B cell (primary cell): Measurements from ENCODE around the gene MEAK7. TPM values are rescaled to one million over a fixed set of nuclear protein-coding genes. Genes with fewer than 3 reads are reported as not detected.

Experiments used
- ATAC-seq: fragments of 200-7000 bp; cut with Tn5 transposase; one replicate; pipeline ENCODE4 v1.10.0; 2021; ENCODE audit warnings: low read depth, mild to moderate bottlenecking, moderate number of reproducible peaks, moderate library complexity
- CTCF ChIA-PET: fragments of 350-600 bp; sonication (Branson Sonifier 250); formaldehyde crosslinking; loops from one replicate; lab custom pipeline; 2021; ENCODE audit warnings: antibody characterized with exemption, inconsistent platforms; lab: Charles Lee
- POLR2A ChIA-PET: fragments of 350-600 bp; sonication (Branson Sonifier 250); formaldehyde crosslinking; loops from one replicate; lab custom pipeline; 2021; ENCODE audit warnings: antibody characterized with exemption; lab: Charles Lee
- DNase-seq: peaks from one replicate; pipeline ENCODE4 v3.0.0; 2013
- H2AFZ ChIP-seq: 2 replicates; pipeline ENCODE4 v1.6.1; 2012; ENCODE audit warnings: mild to moderate bottlenecking, low read depth, low read length; ENCODE audit not compliant: insufficient read depth, poor library complexity, severe bottlenecking
- H3K27ac ChIP-seq, 2 donors: 1 replicate in 1 of 2; 2 replicates in 1 of 2; pipeline ENCODE4 v1.5.1; 2012 to 2013; ENCODE audit warnings: low read length in 2 of 2, mild to moderate bottlenecking in 2 of 2, moderate library complexity in 1 of 2
- H3K27me3 ChIP-seq, 4 experiments: fragments of 200-600 bp in 1 of 4; sonication (generic) in 1 of 4; replicated peaks in 1 of 4; 1 replicate in 2 of 4; 2 replicates in 2 of 4; pipeline versions ENCODE4 v1.6.1 to v1.7.0; 2013 to 2016; ENCODE audit warnings: low read length in 3 of 4, mild to moderate bottlenecking in 2 of 4, mixed read lengths in 1 of 4, moderate library complexity in 1 of 4; ENCODE audit not compliant: insufficient read depth in 4 of 4, control insufficient read depth in 3 of 4; ENCODE audit errors: control extremely low read depth in 1 of 4
- H3K36me3 ChIP-seq, 2 experiments: replicated peaks in 1 of 2; 1 replicate in 1 of 2; 2 replicates in 1 of 2; pipeline versions ENCODE4 v1.6.1 to v1.7.1; 2013; ENCODE audit warnings: low read length in 1 of 2; ENCODE audit not compliant: insufficient read depth in 2 of 2, control insufficient read depth in 1 of 2; ENCODE audit errors: control extremely low read depth in 1 of 2, extremely low read depth in 1 of 2
- H3K4me1 ChIP-seq, 2 donors: fragments of 200-600 bp in 1 of 2; sonication (generic) in 1 of 2; 1 replicate in 1 of 2; 2 replicates in 1 of 2; pipeline versions ENCODE4 v1.5.1 to v1.6.1; 2013 to 2017; ENCODE audit warnings: low read length in 2 of 2; ENCODE audit not compliant: control insufficient read depth in 2 of 2, insufficient read depth in 2 of 2
- H3K4me2 ChIP-seq: replicated peaks from 2 replicates; pipeline ENCODE3; 2012; ENCODE audit warnings: mild to moderate bottlenecking, low read depth, low read length; ENCODE audit not compliant: poor library complexity, severe bottlenecking
- H3K4me3 ChIP-seq, 5 experiments: fragments of 200-600 bp in 1 of 5; sonication (generic) in 1 of 5; 1 replicate in 3 of 5; 2 replicates in 2 of 5; pipeline versions ENCODE4 v1.5.1 to v1.7.0; 2011 to 2016; ENCODE audit warnings: low read length in 4 of 5, mild to moderate bottlenecking in 4 of 5, low read depth in 2 of 5, control low read depth in 1 of 5, moderate library complexity in 1 of 5; ENCODE audit not compliant: insufficient read depth in 1 of 5; ENCODE audit errors: control extremely low read depth in 1 of 5, extremely low read depth in 1 of 5
- H3K79me2 ChIP-seq: fragments of 200-600 bp; sonication (generic); one replicate; pipeline ENCODE4 v1.6.0; 2016; ENCODE audit warnings: low read length; ENCODE audit not compliant: control insufficient read depth, insufficient read depth
- H3K9ac ChIP-seq: fragments of 200-600 bp; sonication (generic); 2 replicates; pipeline ENCODE4 v1.6.1; 2017; ENCODE audit warnings: mild to moderate bottlenecking, low read length, moderate library complexity
- H3K9me3 ChIP-seq, 3 donors: one replicate each; pipeline versions ENCODE4 v1.6.1 to v1.7.1; 2013; ENCODE audit warnings: low read length in 2 of 3; ENCODE audit not compliant: control insufficient read depth in 2 of 3, insufficient read depth in 1 of 3; ENCODE audit errors: control extremely low read depth in 1 of 3
- H4K20me1 ChIP-seq: 2 replicates; pipeline ENCODE4 v1.6.0; 2012; ENCODE audit warnings: mild to moderate bottlenecking, low read length; ENCODE audit not compliant: insufficient read depth, control insufficient read depth, poor library complexity, severe bottlenecking
- H3K27ac Mint-ChIP-seq: one replicate; pipeline ENCODE4 v1.8.0; 2021; ENCODE audit warnings: mixed read lengths
- H3K27me3 Mint-ChIP-seq: one replicate; pipeline ENCODE4 v1.8.0; 2021; ENCODE audit warnings: mixed read lengths
- H3K4me1 Mint-ChIP-seq: one replicate; pipeline ENCODE4 v1.8.0; 2021; ENCODE audit warnings: mixed read lengths
- H3K4me3 Mint-ChIP-seq: one replicate; pipeline ENCODE4 v1.8.0; 2021; ENCODE audit warnings: mixed read lengths
- H3K9me3 Mint-ChIP-seq: one replicate; pipeline ENCODE4 v1.8.0; 2022; ENCODE audit warnings: mixed read lengths; ENCODE audit not compliant: insufficient read depth
- EZH2 ChIP-seq: IDR thresholded peaks from 2 replicates; pipeline ENCODE4 v1.6.1; 2012; ENCODE audit warnings: borderline replicate concordance, low read depth, mild to moderate bottlenecking, moderate library complexity, low read length; ENCODE audit not compliant: insufficient read depth, poor library complexity, severe bottlenecking
- WGBS: methylation state at CpG from one replicate; pipeline ENCODE4 v1.1.5; 2013; ENCODE audit warnings: missing lambda C conversion rate; ENCODE audit not compliant: insufficient coverage; 5-methylcytosine and 5-hydroxymethylcytosine counted together
- intact Hi-C: fragments of 100-400 bp; cut with micrococcal nuclease; formaldehyde crosslinking; loops from one replicate; pipeline ENCODE4 v1.10.0; 2022
- polyA plus RNA-seq: library from polyadenylated mRNA; depleted of rRNA; stranded (reverse); fragments of >200 nt; gene quantifications from 2 replicates; pipeline ENCODE4 v1.2.3, GENCODE V29; 2012
- total RNA-seq, 2 donors: library from RNA; stranded (reverse); fragments of 120-200 nt in 1 of 2; gene quantifications; 1 replicate in 1 of 2; 2 replicates in 1 of 2; pipeline versions ENCODE4 v1.2.3 to v1.2.4, GENCODE V29; 2013 to 2022
- TF ChIP-seq, protein P1 (sequence below): fragments of 200-600 bp; IDR thresholded peaks from one replicate; pipeline ENCODE4 v1.8.0; 2022; ENCODE audit warnings: antibody characterized with exemption, mild to moderate bottlenecking

The MEAK7 gene
- total and polyA plus RNA-seq, 2 donors (not counting 1 experiment from before 2014, with no cell fraction given) = 3.9 to 19.3 TPM

DNA sequence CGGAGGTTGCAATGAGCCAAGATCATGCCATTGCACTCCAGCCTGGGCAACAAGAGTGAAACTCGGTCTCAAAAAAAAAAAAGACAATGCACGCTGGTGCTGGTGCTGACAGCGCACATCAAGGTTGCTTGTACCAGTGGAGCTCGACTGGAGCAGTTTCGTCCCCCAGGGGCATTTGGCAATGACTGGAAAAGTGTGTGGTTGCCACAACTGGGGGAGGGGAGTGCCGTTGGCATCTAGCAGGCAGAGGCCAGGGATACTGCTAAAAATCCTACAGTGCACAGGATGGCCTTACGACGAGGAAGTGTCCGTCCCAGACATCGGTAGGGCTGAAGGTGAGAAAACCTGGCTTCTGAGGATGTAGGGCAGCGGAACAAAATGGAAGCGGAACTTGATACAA lies 2.4 kb downstream of the MEAK7 start:
- TF ChIP-seq, protein P1, sequence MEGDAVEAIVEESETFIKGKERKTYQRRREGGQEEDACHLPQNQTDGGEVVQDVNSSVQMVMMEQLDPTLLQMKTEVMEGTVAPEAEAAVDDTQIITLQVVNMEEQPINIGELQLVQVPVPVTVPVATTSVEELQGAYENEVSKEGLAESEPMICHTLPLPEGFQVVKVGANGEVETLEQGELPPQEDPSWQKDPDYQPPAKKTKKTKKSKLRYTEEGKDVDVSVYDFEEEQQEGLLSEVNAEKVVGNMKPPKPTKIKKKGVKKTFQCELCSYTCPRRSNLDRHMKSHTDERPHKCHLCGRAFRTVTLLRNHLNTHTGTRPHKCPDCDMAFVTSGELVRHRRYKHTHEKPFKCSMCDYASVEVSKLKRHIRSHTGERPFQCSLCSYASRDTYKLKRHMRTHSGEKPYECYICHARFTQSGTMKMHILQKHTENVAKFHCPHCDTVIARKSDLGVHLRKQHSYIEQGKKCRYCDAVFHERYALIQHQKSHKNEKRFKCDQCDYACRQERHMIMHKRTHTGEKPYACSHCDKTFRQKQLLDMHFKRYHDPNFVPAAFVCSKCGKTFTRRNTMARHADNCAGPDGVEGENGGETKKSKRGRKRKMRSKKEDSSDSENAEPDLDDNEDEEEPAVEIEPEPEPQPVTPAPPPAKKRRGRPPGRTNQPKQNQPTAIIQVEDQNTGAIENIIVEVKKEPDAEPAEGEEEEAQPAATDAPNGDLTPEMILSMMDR = no peak
- no peak for TF ChIP-seq EZH2
- Histone ChIP-seq H3K9me3 (peaks cover 0 to 4% (median 0%) of the 10 kb centered on the region in 3 donors), H3K4me2 (no peak overlapping the region), H4K20me1 (no peaks in the 10 kb centered on the region), H3K4me1 (peaks cover 23 to 32% of the 10 kb centered on the region in 2 donors), H2AFZ (no peak overlapping the region), H3K27me3 (no peaks in the 10 kb centered on the region), H3K4me3 (no peak overlapping the region), H3K9ac (no peak overlapping the region), H3K79me2 (peaks cover 12% of the 10 kb centered on the region), H3K36me3 (peaks cover 0 to 7% of the 10 kb centered on the region in 2 experiments), H3K27ac (no peak overlapping the region)
- intact Hi-C loops = loop anchor here (5.0 to 10.0 kb wide), 4 partner anchors 317 to 695 kb away; partner anchors contain the start of genes HSBP1, TAF1C and ZDHHC7
- Mint-ChIP-seq H3K27ac (no peak overlapping the region), H3K9me3 (no peaks in the 10 kb centered on the region), H3K27me3 (no peaks in the 10 kb centered on the region), H3K4me1 (peaks cover 36% of the 10 kb centered on the region), H3K4me3 (no peak overlapping the region)
- ATAC-seq = no peak
- ChIA-PET POLR2A (no interaction called here), CTCF (interaction anchor here (0.7 kb wide), 1 partner anchor 133 kb away, joined by 3 read pairs; no protein-coding TSS in a partner anchor)
- no peak for DNase-seq
- WGBS = 89% methylated on average over 13 of the region's 13 CpGs

DNA sequence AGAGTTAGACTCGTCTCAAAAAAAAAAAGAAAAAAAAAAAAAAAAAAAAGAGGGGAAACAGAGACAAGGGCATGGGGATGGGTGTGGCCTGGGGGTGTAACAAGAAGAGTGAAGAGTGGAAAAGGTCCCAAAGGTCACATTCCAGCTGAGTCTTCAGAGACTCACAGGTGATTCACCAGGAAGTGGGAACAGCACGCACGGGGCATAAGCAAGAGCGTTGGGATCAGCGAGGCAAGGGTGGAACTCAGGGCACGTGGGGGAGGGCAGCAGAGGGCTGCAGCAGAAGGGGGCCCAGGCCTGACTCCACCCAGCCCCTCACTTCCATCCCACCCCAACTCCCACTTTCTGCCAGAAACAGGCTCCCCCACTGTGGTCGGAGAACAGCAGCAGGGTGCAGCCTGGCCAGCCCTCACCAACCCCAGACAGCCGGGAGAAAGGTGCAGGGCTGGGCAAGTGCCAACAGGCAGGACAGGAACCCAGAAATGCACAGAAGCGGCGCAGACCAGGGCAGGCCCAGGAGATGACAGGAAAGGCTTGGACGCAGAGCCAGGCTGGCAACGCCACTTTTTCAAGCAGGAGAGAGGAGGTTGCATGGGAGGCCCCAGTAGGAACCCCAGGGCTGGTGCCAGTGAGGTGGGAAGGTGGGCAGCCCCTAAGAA lies 3.3 kb downstream of the MEAK7 start:
- Histone ChIP-seq H3K9ac (no peak overlapping the region), H2AFZ (no peak overlapping the region), H3K9me3 (peaks cover 0 to 4% (median 0%) of the 10 kb centered on the region in 3 donors), H3K27me3 (no peaks in the 10 kb centered on the region), H3K79me2 (peaks cover 12% of the 10 kb centered on the region), H3K4me1 (peaks cover 19 to 24% of the 10 kb centered on the region in 2 donors), H3K4me2 (no peak overlapping the region), H4K20me1 (no peaks in the 10 kb centered on the region), H3K36me3 (peaks cover 0 to 15% of the 10 kb centered on the region in 2 experiments), H3K27ac (no peak overlapping the region), H3K4me3 (no peak overlapping the region)
- intact Hi-C loops = loop anchor here (5.0 to 10.0 kb wide), 4 partner anchors 316 to 694 kb away; partner anchors contain the start of genes HSBP1, TAF1C and ZDHHC7
- no peaks in the 10 kb centered on the region for H3K27me3 Mint-ChIP-seq
- TF ChIP-seq, protein P1 = no peak
- no peak for TF ChIP-seq EZH2
- ATAC-seq (no peak), DNase-seq (no peak)
- CTCF ChIA-PET = no interaction called here
- WGBS = 92% methylated on average over 12 of the region's 12 CpGs
- H3K9me3 Mint-ChIP-seq = no peaks in the 10 kb centered on the region
- peaks cover 30% of the 10 kb centered on the region for H3K4me1 Mint-ChIP-seq
- no peak overlapping the region for H3K27ac Mint-ChIP-seq
- POLR2A ChIA-PET = no interaction called here
- no peak overlapping the region for H3K4me3 Mint-ChIP-seq
